ENCODE results near the gene SHQ1. TPM values are rescaled to one million over a fixed set of nuclear protein-coding genes. Genes with fewer than 3 reads are reported as not detected.

SHQ1 gene
- total and polyA plus RNA-seq, 2 of the 4 experiments (the other 2 are of a cell fraction), result 10.4 to 19.4 TPM

- H3K4me2 ChIP-seq (ENCODE audit: low read depth, low read length), result no peak overlapping the region
- no peak overlapping the region for H3K4ac ChIP-seq (ENCODE audit: low read depth, low read length)
- H4K8ac ChIP-seq (ENCODE audit: low read depth in 2 of 2, low read length in 2 of 2), result no peak overlapping the region
- no peak overlapping the region for H3K4me3 ChIP-seq (ENCODE audit: insufficient read depth, low read depth, low read length)
- no peak overlapping the region for H2BK5ac ChIP-seq (ENCODE audit: low read depth, low read length, poor library complexity, severe bottlenecking)
- intact Hi-C loops (cut with micrococcal nuclease) (loop anchor here (10.0 kb wide), 1 partner anchor 473 kb away; no protein-coding TSS in a partner anchor), in situ Hi-C loops (cut with MboI; ENCODE audit: low sequenced_read_pairs) (no loop called here), dilution Hi-C loops (cut with HindIII; ENCODE audit: low sequenced_read_pairs, unreplicated experiment) (no loop called here)
- H2BK120ac ChIP-seq (ENCODE audit: low read depth, low read length), result no peak overlapping the region
- no peak overlapping the region for H3K27ac ChIP-seq (ENCODE audit: insufficient read depth, low read length)
- no peak overlapping the region for H3K18ac ChIP-seq (ENCODE audit: low read depth, low read length)
- no peak overlapping the region for H2BK20ac ChIP-seq (ENCODE audit: low read depth, low read length)
- TF ChIP-seq MXI1 (IDR thresholded peaks at IDR 0.05; ENCODE audit: borderline replicate concordance, low read depth, low read length) (no peak), RFX5 (IDR thresholded peaks at IDR 0.05; ENCODE audit: low read depth, low read length) (no peak), BHLHE40 (IDR thresholded peaks at IDR 0.05; ENCODE audit: low read depth, low read length) (no peak), NFE2L2 (IDR thresholded peaks at IDR 0.05; ENCODE audit: low read depth, low read length) (no peak), ELK1 (IDR thresholded peaks at IDR 0.05; ENCODE audit: borderline replicate concordance, low read depth, low read length) (no peak), CTCF (conservative IDR thresholded peaks at IDR 0.05; ENCODE audit: low read depth, low read length) (no peak)
- H3K36me3 ChIP-seq (ENCODE audit: control insufficient read depth, insufficient read depth, low read length), result no peaks in the 10 kb centered on the region
- H3K14ac ChIP-seq (replicated peaks; ENCODE audit: low read depth, low read length), result no peak overlapping the region
- H3K56ac ChIP-seq (ENCODE audit: extremely low read depth, insufficient read depth, low read length), result no peak overlapping the region
- H3K9me1 ChIP-seq (ENCODE audit: insufficient read depth, low read length), result no peaks in the 10 kb centered on the region; the same call in 1 of the 2 replicates
- WGBS, 2 experiments (ENCODE audit: extremely low coverage in 2 of 2, insufficient read length in 1 of 2), result no CpG with 5 or more reads among the region's 3 CpGs
- H2AFZ ChIP-seq (replicated peaks; ENCODE audit: low read length, poor library complexity), result no peak overlapping the region
- H3K4me1 ChIP-seq (ENCODE audit: control insufficient read depth, insufficient read depth, low read length), result no peaks in the 10 kb centered on the region
- H3K23ac ChIP-seq (ENCODE audit: low read depth, low read length), result no peak overlapping the region
- H3K79me1 ChIP-seq (ENCODE audit: low read depth in 1 of 2, low read length in 2 of 2), result no peaks in the 10 kb centered on the region; a peak in 1 of 4 replicates
- no peaks in the 10 kb centered on the region for H3K27me3 ChIP-seq (ENCODE audit: control insufficient read depth, insufficient read depth, low read length)
- no peak for DNase-seq
- H2AK5ac ChIP-seq (ENCODE audit: low read depth, low read length), result no peak overlapping the region
- no peak overlapping the region for H2BK15ac ChIP-seq (ENCODE audit: low read depth, low read length)
- CTCF ChIA-PET, result no interaction called here
- H4K20me1 ChIP-seq (ENCODE audit: insufficient read depth, low read length), result no peaks in the 10 kb centered on the region
- POLR2A ChIA-PET (ENCODE audit: unreplicated experiment), result no interaction called here
- ATAC-seq (ENCODE audit: low read depth), result no peak
- BruUV-seq (replicated peaks), result no TSS peak
- H4K91ac ChIP-seq (ENCODE audit: insufficient read depth, low read depth, low read length), result no peak overlapping the region
- no peak overlapping the region for H2AK9ac ChIP-seq (replicated peaks; ENCODE audit: low read depth, low read length, poor library complexity)
- H3K9me3 ChIP-seq (ENCODE audit: control insufficient read depth, insufficient read depth, low read length), result no peaks in the 10 kb centered on the region
- no peak overlapping the region for H4K5ac ChIP-seq (ENCODE audit: low read depth, low read length)
- no peak overlapping the region for H3K9ac ChIP-seq (ENCODE audit: low read depth, low read length)
Measured at GRCh38 chr3:72761410-72761809, 86.8 kb downstream of the SHQ1 start.
